CD4-positive, alpha-beta T cell treated with Interleukin-1 beta for 1 hour (primary cell): ENCODE measurements around the gene HCN1.

Experiments used
- DNase-seq, 2 donors: peaks; one replicate each; pipeline ENCODE4 v3.0.0-alpha.2; 2020 to 2022

HCN1 gene

DNA sequence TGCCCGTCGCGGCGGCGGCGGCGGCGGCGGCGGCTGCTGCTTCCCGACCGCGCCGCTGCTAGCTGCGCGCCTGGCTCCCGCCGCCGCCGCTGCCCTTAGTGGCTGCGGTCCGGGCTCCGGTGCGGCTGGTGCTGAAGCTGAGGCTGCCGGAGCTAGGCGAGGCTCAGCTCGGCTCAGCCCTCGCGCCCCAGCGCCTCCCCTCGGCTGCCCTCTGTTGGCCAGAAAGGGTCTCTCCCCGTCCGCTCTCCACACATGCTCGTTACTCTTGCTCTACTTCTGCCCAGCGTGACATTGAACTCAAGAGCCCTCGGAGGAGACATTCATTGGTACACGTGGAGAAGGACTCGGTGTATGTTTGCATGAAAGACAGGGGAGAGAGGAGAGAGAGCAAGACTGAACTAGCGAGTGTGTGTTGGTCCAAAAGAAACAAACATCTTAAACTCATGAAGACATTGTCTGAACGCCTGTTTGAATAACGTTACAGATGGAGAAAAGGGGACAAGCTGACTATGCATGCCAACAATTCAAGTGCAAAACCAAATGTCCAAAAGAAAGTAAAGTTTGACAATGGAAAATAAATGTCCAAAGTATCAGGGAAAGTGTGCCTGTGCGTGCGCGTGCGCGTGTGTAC, at the start of gene HCN1:
TSS of gene HCN1 (minus strand) at position 175 of the 631 bp plus-strand sequence.
- DNase-seq = no peak

DNA sequence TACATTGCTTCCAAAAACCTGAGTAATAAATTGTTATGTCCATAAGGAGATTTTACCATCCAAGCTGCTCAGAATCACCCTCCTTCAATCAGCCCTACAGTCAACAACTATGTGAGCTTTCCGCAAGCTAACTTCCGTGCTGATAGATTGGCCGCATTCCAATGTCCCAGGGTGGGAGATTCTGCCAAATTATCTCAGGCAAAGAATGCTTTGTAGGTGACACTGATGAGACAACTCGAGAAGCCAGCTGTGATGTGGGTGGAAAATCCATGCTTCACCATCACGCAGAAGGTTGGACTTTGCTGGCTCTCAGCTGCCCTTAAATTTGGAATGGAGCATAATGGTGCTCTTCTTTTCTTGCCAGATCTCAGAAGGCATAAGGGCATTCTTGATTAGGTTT, 44.9 kb upstream of the HCN1 start:
- no peak for DNase-seq

DNA sequence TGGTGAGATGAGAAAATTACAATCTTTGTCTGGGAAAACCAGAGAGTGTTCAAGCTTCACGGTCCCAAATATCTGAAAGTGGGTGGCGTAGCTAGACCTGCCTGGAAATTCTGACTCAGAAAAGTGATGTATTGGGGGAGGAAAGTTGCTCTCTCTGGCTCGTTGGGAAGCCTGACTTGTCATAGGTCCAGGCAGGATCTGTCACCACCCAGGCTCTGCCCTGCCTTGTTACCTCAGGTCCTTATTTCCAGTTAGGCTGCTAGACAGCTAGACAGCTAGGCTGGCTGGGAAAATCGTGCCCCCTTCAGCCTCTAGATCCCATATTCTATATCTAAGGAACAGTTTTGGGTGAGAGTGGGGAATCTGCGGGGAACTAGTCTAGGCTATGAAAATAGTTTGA, 41.0 kb upstream of the HCN1 start:
- DNase-seq = no peak

DNA sequence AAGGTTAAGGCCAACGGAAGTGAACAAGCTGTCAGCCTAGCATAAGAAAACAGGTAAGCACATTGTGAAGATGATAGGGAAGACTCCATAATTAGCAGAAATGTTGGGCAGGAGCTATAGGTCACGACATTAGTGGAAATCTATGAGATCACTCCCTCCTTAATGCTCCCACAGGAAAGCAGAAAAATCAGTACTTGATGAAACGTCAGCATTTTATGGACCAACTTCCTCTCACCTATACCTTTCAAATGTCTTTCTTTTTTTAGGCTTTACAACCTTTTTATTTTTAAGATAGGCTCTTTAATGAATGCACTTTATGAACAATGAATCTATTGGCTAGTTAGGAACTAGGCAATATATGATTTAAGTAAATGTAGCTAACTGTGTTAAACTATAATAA, 29.4 kb upstream of the HCN1 start:
- no peak for DNase-seq

DNA sequence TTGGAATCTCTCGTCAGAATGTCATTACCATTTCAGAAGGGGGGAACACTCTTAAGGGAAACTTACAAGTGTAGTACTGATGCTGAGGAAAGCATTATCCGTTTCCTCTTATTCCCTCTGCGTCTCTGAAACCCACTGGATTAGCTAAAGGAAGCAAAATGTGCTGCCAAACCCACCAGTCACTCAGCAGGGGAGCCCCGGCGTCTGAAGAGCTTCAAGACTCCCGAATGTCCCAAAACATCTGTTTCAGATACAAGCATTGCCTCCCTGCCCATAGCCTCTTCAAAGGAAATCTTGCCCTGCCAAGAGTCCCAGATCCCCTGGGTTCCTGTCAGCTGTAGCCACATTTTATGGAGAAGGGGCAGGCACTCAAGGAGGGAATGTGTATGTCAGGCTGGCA, 1.0 kb upstream of the HCN1 start:
- DNase-seq = no peak

DNA sequence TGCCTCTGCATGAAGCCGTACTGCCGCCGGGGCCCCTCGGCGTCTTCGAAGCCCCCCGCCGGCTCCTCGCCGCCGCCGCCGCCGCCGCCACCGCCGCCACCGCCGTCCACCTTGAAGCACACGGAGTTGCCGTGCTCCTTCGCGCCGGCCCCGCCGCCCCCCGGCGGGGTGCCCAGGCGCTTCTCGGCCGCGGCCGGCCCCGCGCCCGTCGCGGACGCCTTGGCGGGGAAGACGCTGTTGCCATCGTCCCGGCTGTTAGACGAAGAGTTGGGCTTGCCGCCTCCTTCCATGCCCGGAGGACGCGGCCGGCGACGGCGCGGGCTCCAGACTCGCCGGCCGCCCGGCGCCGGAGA, 400 bp downstream of the HCN1 start:
- DNase-seq = no peak

DNA sequence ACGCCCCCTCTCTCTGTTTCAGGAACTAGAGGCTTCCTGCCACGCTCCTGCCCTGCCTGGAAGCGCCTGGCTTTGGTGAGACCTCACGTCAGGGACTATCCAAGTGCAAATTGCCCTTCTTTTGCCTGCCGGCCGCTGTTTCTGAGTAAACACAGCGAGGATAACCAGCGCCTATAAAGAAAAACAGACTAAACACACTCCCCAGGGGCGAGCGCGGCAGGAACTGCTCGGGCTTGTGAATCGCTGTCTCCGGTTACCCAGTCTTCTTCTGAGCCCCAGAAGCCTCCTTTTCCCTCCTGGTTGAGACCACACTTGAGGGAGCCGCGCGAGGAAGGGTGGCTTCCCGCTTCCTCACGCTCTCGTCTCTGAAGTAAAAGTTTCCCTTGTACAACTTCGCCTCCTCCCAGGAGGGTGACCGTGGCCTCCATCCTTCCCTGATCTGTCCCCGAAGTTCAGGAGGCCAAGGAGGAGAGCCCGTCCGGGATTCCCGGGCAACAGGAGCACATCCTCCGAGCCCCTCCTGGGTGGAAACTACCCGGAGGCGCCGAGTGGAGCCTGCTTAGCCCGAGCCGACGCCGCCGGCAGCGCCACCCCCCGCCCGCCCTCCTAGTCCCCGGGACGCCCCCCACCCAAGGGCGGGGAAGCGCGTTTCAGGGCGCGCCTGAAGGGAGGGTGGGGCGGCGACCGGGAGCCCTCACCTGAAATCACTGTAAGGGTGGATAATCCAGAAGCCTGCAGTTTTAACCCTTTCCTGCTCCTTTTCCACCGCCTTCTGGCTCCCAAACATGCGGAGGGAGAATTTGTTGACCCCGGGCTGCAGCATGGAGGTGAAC, 993 bp downstream of the HCN1 start:
- DNase-seq = no peak

DNA sequence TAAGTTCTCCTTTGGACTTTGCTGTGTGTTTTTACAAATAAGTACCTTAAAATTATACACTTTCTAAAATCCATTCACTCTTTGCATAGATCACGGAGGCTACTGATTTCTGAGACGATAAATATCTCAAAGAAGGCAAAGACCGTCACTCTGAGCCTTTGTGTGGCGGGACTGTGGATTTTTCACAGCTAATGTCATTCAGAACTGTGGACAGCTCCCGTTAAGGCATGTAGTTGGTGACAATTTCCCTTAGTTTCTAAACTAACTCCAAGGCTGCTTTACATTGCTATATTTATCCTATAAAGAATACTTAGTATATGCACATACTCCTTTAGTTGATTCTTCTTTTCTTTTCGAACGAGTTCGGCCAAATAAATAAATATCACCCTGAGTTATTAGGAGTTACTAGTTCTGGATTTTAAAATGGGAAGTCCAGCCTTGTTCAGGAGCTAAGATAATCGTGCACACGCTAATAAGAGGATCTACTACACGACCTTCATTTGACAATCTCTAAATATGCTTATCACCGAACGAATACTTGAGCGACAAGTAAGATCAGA, 1.8 kb downstream of the HCN1 start:
- no peak for DNase-seq

DNA sequence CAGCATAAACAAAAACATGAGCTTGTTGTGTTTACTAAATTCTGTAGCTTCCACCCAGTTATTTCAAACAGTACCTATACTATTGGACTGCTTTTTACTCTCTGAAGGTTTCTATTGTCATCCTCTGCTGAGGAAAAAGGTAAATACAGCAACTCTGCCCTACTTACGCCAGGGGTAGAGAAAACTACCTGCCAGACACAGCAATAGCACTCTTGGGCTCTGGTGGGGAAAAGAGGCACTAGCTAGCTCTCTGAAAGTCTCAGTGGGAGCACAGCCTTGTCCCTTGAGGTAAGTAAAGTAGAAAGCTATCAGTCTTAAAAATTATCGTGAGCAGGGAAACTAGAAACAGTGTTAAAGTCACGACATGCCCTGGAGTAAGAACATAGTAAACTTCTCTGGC, 3.7 kb downstream of the HCN1 start:
- DNase-seq = no peak

DNA sequence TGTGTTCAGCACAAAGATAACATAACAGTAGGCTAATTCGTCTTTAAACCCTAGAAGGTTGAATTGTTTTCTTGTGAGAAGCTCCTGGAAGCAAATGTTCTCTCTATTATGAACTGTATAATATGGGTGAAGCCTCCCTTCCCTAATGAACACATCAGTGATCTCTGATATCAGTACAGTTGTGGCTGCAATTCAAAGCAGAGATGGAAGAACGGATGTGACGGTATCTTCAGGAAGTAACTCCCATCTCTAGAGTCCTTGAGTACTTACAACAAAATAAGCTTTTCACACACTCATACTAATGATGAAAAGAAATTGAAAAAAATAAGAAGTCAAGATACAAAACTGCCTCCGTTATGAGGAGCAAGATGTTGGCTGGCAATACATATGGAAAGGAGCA, 4.5 kb downstream of the HCN1 start:
- no peak for DNase-seq

DNA sequence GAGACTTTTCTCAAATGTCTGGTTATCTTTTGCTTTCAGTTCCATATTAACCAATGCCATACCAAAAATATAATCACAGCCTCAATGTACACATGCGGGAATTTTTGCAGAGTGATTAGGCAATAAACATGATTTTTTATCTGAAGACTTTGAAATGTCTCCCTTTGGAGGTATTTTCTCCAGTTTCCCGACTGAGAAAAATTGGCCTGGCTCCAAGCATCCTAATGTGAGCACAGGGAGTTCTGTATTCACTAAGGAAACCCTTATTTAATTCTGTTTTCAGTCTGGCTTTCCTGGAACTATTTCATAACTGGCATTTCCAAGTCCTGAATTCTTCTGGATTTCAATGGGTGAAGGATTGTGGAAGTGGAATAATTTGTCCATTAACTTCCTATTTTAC, 8.5 kb downstream of the HCN1 start:
- no peak for DNase-seq

DNA sequence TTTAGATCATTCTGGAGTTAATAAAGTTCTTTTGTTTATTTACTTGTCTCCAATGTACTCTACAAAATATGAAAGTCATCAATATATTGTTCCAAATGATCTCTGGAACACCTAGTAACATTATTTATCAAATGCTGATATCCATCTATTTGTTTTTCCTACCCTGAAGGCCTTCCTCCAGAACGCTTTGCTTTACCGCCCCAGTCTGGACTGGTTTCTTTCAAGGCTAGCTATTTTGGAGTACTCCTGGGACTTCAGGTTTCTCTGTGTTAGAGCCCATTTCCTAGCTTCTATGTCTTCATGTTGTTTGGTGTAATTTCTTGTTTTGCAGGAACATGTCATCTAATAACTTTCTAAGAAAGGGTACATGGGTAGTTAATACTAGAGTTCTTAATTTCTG, 9.6 kb downstream of the HCN1 start:
- no peak for DNase-seq

DNA sequence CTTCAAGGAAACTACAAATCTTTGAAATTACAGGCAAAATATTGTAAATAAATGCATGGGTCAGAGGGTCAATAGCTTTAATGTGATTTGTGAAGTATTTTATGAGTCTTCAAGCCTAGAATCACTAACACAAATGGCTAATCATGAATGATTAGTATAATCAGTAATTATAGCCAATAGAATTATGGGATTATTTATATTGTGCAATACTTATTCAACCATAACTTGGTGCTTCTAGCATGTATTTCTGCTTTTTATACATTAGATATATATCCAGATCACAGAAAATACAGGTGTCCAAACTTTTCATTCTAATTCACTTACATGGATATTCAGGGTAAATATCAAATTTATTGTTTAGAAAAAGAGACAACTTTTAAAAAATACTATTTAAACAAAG, 12.1 kb downstream of the HCN1 start:
- DNase-seq = no peak

DNA sequence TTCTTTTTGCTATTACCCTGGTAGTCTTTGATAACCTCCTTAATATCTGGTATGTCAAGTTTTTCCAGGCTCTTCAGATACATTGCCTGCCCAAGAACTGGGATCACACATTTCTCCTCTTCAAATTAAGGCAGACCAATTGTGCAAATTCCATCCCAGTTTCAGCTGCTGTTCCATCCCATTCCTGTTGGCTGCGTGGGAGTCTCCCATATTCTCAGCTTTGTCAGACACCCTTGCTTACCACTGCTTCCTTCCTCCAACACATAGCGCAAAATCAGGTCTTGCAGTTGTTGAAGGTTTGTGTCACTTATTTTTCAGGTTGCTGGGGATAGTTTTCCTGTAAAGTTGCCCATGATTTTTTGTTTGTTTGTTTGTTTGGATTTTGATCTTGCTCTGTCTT, 15.2 kb downstream of the HCN1 start:
- no peak for DNase-seq

DNA sequence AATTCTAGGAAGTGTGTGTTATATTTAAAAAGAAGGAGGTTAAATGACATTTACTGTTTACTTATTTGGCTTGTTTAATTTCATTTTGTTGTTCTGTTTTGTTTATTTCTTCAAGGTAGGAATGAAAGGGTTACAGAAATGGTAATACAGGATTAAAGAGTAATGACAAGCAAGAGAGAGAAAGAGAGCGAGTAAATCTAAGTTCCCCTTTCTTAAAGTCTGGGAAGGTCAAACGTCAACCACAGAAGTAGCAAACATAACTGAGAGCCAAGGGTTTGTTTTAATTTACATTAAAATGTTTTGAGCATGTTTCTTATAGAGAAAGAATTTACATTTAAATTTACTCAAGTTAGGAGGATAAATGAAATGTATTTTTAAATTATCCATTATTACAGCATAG, 18.7 kb downstream of the HCN1 start:
- DNase-seq = no peak

DNA sequence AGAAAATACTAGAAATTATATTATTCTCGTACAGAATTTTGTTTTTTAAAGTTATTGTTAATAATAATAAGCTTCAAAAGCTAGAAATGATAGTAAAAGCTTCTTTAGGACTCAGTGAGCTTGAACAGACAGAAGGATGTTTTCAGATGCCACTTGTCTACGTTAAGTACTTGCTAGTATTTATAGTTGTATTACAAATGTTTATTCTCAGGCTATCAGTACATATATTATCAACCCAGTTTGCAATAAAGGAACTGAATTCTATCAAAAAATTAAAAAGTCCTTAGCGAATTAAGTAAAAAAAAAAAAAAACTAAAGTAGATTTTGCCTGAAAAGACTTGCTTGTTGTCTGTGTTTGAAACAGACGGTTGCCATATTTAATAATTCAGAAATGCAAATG, 23.9 kb downstream of the HCN1 start:
- no peak for DNase-seq

DNA sequence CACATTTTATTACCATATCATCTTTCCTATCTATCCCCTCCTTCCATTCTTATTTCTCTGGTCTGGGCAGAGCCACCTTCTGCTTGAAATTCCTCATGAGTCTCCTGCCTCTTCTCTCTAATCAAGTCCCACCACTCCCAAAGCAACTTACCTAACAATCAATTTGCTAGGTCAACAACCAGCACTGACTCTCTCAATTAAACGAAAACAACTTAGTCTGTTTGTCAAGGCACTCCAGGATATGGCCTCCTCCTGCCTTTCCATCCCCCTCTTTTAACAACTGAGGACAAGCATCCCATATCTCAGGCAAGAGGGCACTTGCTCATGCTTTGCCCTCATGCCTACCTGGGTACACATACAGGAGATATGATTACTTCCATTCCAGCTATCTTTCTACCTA, 47.4 kb downstream of the HCN1 start:
- no peak for DNase-seq

DNA sequence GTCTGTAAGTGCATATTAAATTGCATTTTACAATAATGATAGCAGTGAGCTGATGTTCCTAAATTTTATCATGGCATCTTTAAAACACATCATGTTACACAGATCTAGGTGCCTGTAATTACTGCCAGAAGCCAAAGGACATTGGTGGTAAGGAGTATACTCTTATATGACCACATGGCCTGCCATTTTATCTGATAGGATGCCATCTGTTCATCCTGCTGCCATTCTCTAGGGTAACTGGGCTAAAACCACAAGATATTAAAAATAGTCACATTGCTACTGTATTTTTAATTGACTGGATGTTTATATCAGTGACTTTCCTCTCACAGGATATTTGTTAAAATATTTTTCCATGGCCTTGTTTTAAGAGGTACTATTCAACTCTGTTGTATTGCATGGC, 53.1 kb downstream of the HCN1 start:
- DNase-seq = no peak

DNA sequence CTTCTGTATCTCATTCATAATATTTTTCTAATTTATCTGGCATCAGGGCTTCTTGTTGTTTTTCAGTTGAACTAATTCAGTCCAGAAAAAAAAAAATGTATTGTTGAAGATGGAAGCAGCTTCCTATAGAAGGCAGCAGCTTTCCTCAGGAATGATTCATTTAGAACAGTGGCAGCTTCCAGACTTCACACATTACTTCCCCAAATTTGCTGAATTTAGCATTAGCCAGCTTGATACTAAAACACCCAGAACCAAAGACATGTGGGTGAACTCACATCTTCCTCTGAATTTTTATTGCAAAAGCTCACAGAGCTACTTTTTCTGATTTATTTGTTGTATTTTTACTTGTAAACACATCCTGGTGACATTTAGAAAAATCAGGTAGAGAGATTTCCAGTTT, 53.8 kb downstream of the HCN1 start:
- DNase-seq = no peak

DNA sequence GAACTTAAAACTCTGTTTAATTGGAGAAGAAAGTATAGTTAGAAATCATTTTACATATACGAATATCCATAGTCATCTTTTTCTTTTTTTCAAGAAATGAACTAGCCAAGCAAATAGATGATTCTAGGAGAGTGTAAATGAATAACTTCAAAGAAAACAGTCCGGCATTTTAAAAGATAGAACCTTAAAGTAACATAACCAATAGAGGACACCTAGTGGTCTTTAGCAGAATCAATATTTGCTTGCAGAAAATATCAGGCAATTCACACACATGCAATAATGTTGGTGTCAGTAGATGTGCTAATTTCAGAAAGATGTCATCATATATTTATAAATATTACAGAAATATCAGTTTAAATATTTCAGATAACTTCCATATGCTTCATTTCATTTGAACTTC, 57.1 kb downstream of the HCN1 start:
- DNase-seq = no peak

DNA sequence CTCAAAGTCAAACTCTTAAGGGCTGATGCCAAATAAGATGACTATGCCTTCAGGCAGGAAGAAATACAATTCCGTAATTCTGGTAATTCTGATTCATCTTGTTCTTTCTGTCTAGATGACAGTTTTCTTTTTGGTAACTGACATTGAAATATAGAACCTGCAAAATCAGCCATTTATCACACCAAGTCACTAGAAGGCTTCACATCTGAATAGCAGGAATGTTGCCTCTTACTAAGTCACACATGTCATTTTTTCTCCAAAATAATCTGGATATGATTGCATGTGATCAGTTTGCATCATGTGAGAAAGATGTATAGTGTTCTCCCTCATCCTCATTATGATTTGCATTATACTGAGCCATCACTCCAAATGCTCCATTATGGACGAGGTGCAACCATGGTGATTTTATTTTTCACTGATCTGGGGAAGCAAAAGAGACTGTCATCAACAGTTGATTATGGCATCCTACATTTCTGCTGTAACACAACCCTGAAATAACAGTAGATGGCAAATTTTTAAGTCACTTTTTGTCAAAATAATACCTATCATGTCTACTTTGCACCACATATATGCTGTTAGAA, 69.0 kb downstream of the HCN1 start:
- DNase-seq = no peak

DNA sequence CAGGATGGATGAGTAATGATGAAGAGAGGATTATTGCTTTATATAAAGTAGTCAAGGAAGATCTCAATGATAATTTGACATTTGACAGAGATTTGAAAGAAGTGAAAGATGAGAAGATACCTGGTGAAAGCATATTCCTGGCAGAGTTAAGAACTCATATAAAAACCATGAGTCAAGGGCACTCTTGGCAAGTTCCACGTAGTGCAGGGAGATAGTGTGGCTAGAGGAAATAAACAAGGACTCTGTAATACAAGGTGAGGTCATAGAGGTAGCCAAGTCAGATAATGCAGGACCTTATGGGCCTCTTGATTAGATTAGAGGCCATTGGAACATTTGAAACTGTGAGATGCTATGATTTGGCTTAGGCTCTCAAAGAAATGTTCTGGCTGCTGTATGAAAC, 72.3 kb downstream of the HCN1 start:
- no peak for DNase-seq

DNA sequence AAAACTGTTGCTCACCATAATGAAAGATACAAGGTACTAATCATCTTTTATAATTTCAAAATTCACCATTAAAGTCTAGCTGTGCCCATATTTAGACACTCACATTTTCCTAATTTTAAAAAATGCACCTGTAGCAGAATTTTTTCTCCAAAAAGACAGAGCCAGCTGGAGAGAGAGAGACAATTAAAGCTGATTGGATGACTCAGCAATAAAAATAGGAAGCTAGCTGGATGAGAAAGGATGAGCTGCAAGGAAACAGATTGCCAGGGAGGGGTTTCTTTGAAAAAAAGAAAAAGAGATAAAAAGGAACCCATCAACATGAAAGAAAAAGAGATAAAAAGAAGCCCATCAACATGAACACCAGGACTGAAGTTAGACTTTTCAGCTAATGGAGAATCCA, 73.8 kb downstream of the HCN1 start:
- DNase-seq = no peak

DNA sequence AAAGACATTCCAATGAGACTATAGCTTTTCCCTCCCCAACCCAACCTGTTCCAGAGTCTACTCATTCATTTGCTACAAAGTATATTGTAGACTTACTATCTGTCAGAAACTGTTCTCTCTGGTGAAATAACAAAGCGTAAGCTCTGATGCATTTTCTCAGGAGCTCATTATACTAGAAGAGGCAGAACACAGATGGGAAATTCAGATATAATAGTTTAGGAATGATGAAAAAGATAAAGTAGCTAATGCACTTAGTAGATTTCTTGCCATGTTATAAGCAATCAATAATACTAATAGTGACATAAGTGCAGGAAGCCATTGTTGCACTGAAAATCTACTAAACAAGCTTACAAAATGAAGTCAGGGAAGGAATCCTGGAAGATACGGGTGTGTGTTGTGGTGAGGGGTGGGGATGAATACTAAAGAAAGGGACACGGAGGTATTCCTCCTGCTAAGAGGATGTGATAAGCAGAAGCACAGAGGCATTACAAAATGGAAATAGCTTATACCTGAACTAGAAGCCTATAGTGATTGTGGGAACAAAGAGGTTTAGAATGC, 78.2 kb downstream of the HCN1 start:
- no peak for DNase-seq
